ENCODE results near the gene PODXL2. TPM values are rescaled to one million over a fixed set of nuclear protein-coding genes. Genes with fewer than 3 reads are reported as not detected.

Gene PODXL2
- total and polyA plus RNA-seq, 4 experiments from 2014 or later = 3.3 to 8.0 (median 5.5) TPM

Small RNA genes lying within 50 kb of the gene (microRNA-seq; reads per million reads assigned to microRNA genes)
- gene MIR7976 (ENCODE audit: borderline microRNAs expressed, borderline number of aligned reads, borderline replicate concordance) = not detected

Other genes starting within 250 kb of the PODXL2 start
- gene TPRA1, start 38.5 kb upstream of the PODXL2 start, total RNA-seq = 10 to 100 TPM; 28.3 to 29.7 TPM
- gene TPRA1, start 38.5 kb upstream of the PODXL2 start, polyA plus RNA-seq = 10 to 100 TPM; 33.1 to 40.1 TPM
- gene MCM2, start 30.8 kb upstream of the PODXL2 start, total RNA-seq = 10 to 100 TPM in 1 of 2 experiments, 1 to 10 TPM in 1; 7.7 to 12.8 TPM
- gene MCM2, start 30.8 kb upstream of the PODXL2 start, polyA plus RNA-seq = 1 to 10 TPM; 6.9 to 7.7 TPM
- gene ABTB1, start 43.8 kb downstream of the PODXL2 start, total RNA-seq = 100 to 1,000 TPM; 167 to 169 TPM
- 10 to 100 TPM; 66.9 to 72.9 TPM for gene ABTB1, start 43.8 kb downstream of the PODXL2 start, polyA plus RNA-seq
- gene MGLL, start 193.3 kb downstream of the PODXL2 start, total RNA-seq = 1 to 10 TPM; 2.4 to 4.8 TPM
- 1 to 10 TPM in 1 of 2 donors, under 1 TPM in 1; 0.77 to 2.2 TPM for gene MGLL, start 193.3 kb downstream of the PODXL2 start, polyA plus RNA-seq